GM12878 (cell line): ENCODE results near the gene AIG1. TPM values are rescaled to one million over a fixed set of nuclear protein-coding genes. Genes with fewer than 3 reads are reported as not detected.

ENCODE experiments used
- ATAC-seq: fragments of 200-7000 bp; cut with Tn5 transposase; 3 replicates; pipeline ENCODE4 v1.9.1; 2020; ENCODE audit warnings: mild to moderate bottlenecking, moderate library complexity
- BruUV-seq: library from RNA; stranded (reverse); fragments of 400-500 nt; replicated peaks from 2 replicates; lab custom pipeline; 2021; lab: Mats Ljungman, UMichigan
- CTCF ChIA-PET: fragments of 300-600 bp; sonication (Branson Sonifier 250); formaldehyde crosslinking; extraction: SDS; loops from one replicate; lab custom pipeline; 2021; ENCODE audit warnings: inconsistent platforms; lab: Yijun Ruan, JAX
- POLR2A ChIA-PET: fragments of 350-600 bp; formaldehyde crosslinking; extraction: SDS; loops from one replicate; lab custom pipeline; 2021; ENCODE audit warnings: inconsistent platforms; lab: Charles Lee
- RAD21 ChIA-PET: fragments of 300-600 bp; sonication (Branson Sonifier 250); formaldehyde crosslinking; loops from one replicate; lab custom pipeline; 2023; ENCODE audit warnings: antibody characterized with exemption; ENCODE audit not compliant: unreplicated experiment; lab: Charles Lee
- SMC1A ChIA-PET: fragments of 300-600 bp; sonication (Branson Sonifier 250); formaldehyde crosslinking; loops from one replicate; lab custom pipeline; 2023; ENCODE audit not compliant: unreplicated experiment, uncharacterized antibody; lab: Charles Lee
- DNase-seq: peaks from one replicate; pipeline ENCODE4 v3.0.0-alpha.2; 2011; ENCODE audit warnings: low read depth, low spot score
- FAIRE-seq: peaks from 3 replicates; lab custom pipeline; 2011; peaks lifted over from hg19 to GRCh38; lab: Jason Lieb, UNC
- H2AFZ ChIP-seq: 2 replicates; pipeline ENCODE4 v1.6.0; 2011; ENCODE audit warnings: low read depth, low read length, control low read depth; ENCODE audit not compliant: control insufficient read depth
- H3K27ac ChIP-seq: 2 replicates; pipeline ENCODE4 v1.5.1; 2011; ENCODE audit warnings: control low read depth; ENCODE audit not compliant: control insufficient read depth, insufficient read depth
- H3K27me3 ChIP-seq, 2 experiments: replicated peaks in 1 of 2; 2 replicates each; pipeline versions ENCODE4 v1.6.0 to v1.6.1; 2011; ENCODE audit warnings: low read length in 1 of 2; ENCODE audit not compliant: control insufficient read depth in 2 of 2, insufficient read depth in 2 of 2
- H3K36me3 ChIP-seq, 2 experiments: 2 replicates each; pipeline ENCODE4 v1.5.1; 2011; ENCODE audit warnings: low read length in 1 of 2; ENCODE audit not compliant: control insufficient read depth in 2 of 2, insufficient read depth in 2 of 2
- H3K4me1 ChIP-seq: 2 replicates; pipeline ENCODE4 v1.6.1; 2011; ENCODE audit warnings: mild to moderate bottlenecking, low read length, moderate library complexity, mixed read lengths; ENCODE audit not compliant: control insufficient read depth, insufficient read depth
- H3K4me2 ChIP-seq: 2 replicates; pipeline ENCODE4 v1.6.0; 2011; ENCODE audit warnings: control low read depth; ENCODE audit not compliant: control insufficient read depth, insufficient read depth
- H3K4me3 ChIP-seq: fragments of 200-600 bp; sonication (generic); 2 replicates; pipeline ENCODE4 v1.5.1; 2016
- H3K79me2 ChIP-seq: 2 replicates; pipeline ENCODE4 v1.6.0; 2011; ENCODE audit warnings: low read length; ENCODE audit not compliant: control insufficient read depth, insufficient read depth
- H3K9ac ChIP-seq: 2 replicates; pipeline ENCODE4 v1.8.0; 2011; ENCODE audit warnings: low read length, control low read depth, mixed read lengths; ENCODE audit not compliant: control insufficient read depth, insufficient read depth
- H3K9me3 ChIP-seq: replicated peaks from 3 replicates; pipeline ENCODE4 v1.5.1; 2011; ENCODE audit warnings: mild to moderate bottlenecking, low read length; ENCODE audit not compliant: control insufficient read depth, insufficient read depth
- H4K20me1 ChIP-seq: 2 replicates; pipeline ENCODE4 v1.6.0; 2011; ENCODE audit not compliant: control insufficient read depth, insufficient read depth
- BCL3 ChIP-seq: IDR thresholded peaks from 2 replicates; pipeline ENCODE4 v1.6.1; 2011; ENCODE audit warnings: borderline replicate concordance, low read depth, mild to moderate bottlenecking, moderate library complexity, low read length; ENCODE audit not compliant: insufficient read depth, poor library complexity, severe bottlenecking
- DPF2 ChIP-seq: fragments of 450-650 bp; IDR thresholded peaks from 2 replicates; pipeline ENCODE4 v1.6.1; 2017; ENCODE audit warnings: mild to moderate bottlenecking
- FOXK2 ChIP-seq: fragments of 450-650 bp; IDR thresholded peaks from 2 replicates; pipeline ENCODE4 v1.6.1; 2017; ENCODE audit warnings: mild to moderate bottlenecking, moderate library complexity
- JUND ChIP-seq: IDR thresholded peaks from 2 replicates; pipeline ENCODE4 v1.6.1; 2012; ENCODE audit warnings: low read depth, mild to moderate bottlenecking, low read length, improper control_type of control experiment, moderate library complexity
- MYC ChIP-seq: IDR thresholded peaks from 2 replicates; pipeline ENCODE4 v1.6.1; 2011; ENCODE audit warnings: mild to moderate bottlenecking, low read length, moderate library complexity, inconsistent platforms; ENCODE audit not compliant: insufficient read depth, insufficient replicate concordance, insufficient read length, severe bottlenecking
- SPI1 ChIP-seq: IDR thresholded peaks from 2 replicates; pipeline ENCODE4 v1.6.1; 2011; ENCODE audit warnings: low read depth, mild to moderate bottlenecking, low read length, moderate library complexity, borderline replicate concordance; ENCODE audit not compliant: insufficient read depth
- TCF3 ChIP-seq: IDR thresholded peaks from 2 replicates; pipeline ENCODE4 v1.6.1; 2012; ENCODE audit warnings: low read depth, mild to moderate bottlenecking, low read length, borderline replicate concordance; ENCODE audit not compliant: insufficient read depth
- ZBED1 ChIP-seq: IDR thresholded peaks from 2 replicates; pipeline ENCODE4 v1.6.1; 2016; ENCODE audit warnings: borderline replicate concordance
- ZSCAN29 ChIP-seq: fragments of 450-650 bp; IDR thresholded peaks from 2 replicates; pipeline ENCODE4 v1.6.1; 2017; ENCODE audit warnings: mild to moderate bottlenecking, moderate library complexity
- WGBS: methylation state at CpG from one replicate; pipeline ENCODE4 v1.1.6; 2016; ENCODE audit warnings: low lambda C conversion rate; ENCODE audit not compliant: insufficient replicate concordance, insufficient coverage; ENCODE audit errors: missing lambda C conversion rate; 5-methylcytosine and 5-hydroxymethylcytosine counted together
- in situ Hi-C: fragments of 300-500 bp; cut with MboI; formaldehyde crosslinking; loops from 9 replicates; pipeline ENCODE4 v1.14.3; 2018; ENCODE audit warnings: mixed read lengths
- intact Hi-C: fragments of 100-400 bp; cut with micrococcal nuclease; formaldehyde crosslinking; loops from one replicate; pipeline ENCODE4 v1.14.2; 2022; ENCODE audit not compliant: unreplicated experiment
- polyA plus RNA-seq, 11 experiments: library from polyadenylated mRNA; depleted of rRNA in 4 of 11; unstranded in 6 of 11; stranded (reverse) in 5 of 11; fragments of >200 nt; fragmentation: Nextera tagmentation in 4 of 11; fragmentation: Illumina TruSeq in 1 of 11; extraction: Ambion mirVana in 4 of 11; extraction: Trizol in 1 of 11; gene quantifications; 1 replicate in 1 of 11; 2 replicates in 10 of 11; pipeline versions ENCODE4 v1.2.1 to v1.2.3, GENCODE V29; 2011 to 2016; ENCODE audit warnings: inconsistent platforms in 2 of 11, missing spikeins in 2 of 11, low read depth in 1 of 11
- total RNA-seq, 4 experiments: library from RNA; depleted of rRNA in 3 of 4; stranded (reverse); fragments of >200 nt in 3 of 4; fragmentation: Illumina TruSeq in 1 of 4; extraction: Trizol in 1 of 4; gene quantifications; 2 replicates each; pipeline versions ENCODE4 v1.2.1 to v1.2.3, GENCODE V29; 2013 to 2021
- TF ChIP-seq, protein P1 (sequence below): fragments of 450-650 bp; formaldehyde crosslinking; IDR thresholded peaks from 2 replicates; pipeline ENCODE4 v1.5.0; 2022; ENCODE audit warnings: mild to moderate bottlenecking, missing genetic modification characterization

The AIG1 gene
- total and polyA plus RNA-seq, 10 of the 15 experiments (the other 5 are each of a cell fraction or from before 2014, with no cell fraction given) = 27.0 to 74.5 (median 36.4) TPM

DNA sequence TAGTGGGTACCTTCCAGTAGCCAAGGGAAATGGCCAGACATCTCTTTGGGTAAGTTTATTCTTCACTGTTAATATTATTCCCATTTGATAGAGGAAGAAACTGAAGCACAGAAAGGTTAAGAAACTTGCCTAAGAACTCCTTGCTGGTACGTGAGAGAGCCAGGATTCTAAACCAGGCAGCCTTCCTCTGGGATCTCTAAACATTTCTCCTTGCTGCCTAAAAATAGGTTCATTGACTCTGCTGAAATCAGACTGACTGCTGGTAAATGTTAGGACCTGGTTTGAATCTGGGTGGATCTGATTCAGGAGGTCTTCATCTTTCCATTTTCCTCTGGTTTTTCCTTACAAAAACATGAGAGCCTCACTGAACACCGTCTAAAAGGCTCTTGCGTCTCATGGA is 186.9 kb downstream of the AIG1 start:
- no peaks in the 10 kb centered on the region for H4K20me1 ChIP-seq
- no peak for TF ChIP-seq DPF2
- TF ChIP-seq, protein P1, sequence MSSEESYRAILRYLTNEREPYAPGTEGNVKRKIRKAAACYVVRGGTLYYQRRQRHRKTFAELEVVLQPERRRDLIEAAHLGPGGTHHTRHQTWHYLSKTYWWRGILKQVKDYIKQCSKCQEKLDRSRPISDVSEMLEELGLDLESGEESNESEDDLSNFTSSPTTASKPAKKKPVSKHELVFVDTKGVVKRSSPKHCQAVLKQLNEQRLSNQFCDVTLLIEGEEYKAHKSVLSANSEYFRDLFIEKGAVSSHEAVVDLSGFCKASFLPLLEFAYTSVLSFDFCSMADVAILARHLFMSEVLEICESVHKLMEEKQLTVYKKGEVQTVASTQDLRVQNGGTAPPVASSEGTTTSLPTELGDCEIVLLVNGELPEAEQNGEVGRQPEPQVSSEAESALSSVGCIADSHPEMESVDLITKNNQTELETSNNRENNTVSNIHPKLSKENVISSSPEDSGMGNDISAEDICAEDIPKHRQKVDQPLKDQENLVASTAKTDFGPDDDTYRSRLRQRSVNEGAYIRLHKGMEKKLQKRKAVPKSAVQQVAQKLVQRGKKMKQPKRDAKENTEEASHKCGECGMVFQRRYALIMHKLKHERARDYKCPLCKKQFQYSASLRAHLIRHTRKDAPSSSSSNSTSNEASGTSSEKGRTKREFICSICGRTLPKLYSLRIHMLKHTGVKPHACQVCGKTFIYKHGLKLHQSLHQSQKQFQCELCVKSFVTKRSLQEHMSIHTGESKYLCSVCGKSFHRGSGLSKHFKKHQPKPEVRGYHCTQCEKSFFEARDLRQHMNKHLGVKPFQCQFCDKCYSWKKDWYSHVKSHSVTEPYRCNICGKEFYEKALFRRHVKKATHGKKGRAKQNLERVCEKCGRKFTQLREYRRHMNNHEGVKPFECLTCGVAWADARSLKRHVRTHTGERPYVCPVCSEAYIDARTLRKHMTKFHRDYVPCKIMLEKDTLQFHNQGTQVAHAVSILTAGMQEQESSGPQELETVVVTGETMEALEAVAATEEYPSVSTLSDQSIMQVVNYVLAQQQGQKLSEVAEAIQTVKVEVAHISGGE = no peak
- no peak for TF ChIP-seq ZSCAN29
- no peak for TF ChIP-seq SPI1
- no peak for TF ChIP-seq ZBED1
- no peak for TF ChIP-seq JUND
- no peak for TF ChIP-seq FOXK2
- no peak for TF ChIP-seq MYC
- no peak for TF ChIP-seq TCF3
- no peak for TF ChIP-seq BCL3
- TF ChIP-seq, all 136 proteins: peak for 0
- RAD21 ChIA-PET = no interaction called here
- WGBS = 90% methylated on average over 3 of the region's 3 CpGs
- DNase-seq (no peak), ATAC-seq (no peak), FAIRE-seq (no peak)
- intact Hi-C loops (no loop called here), in situ Hi-C loops (no loop called here)
- no peaks in the 10 kb centered on the region for H3K36me3 ChIP-seq
- no peak overlapping the region for H3K27ac ChIP-seq
- CTCF ChIA-PET = no interaction called here
- no peak overlapping the region for H2AFZ ChIP-seq
- POLR2A ChIA-PET = no interaction called here
- H3K4me3 ChIP-seq = no peak overlapping the region
- H3K4me1 ChIP-seq = no peaks in the 10 kb centered on the region
- no TSS peak for BruUV-seq
- H3K79me2 ChIP-seq = no peaks in the 10 kb centered on the region
- SMC1A ChIA-PET = no interaction called here
- H3K27me3 ChIP-seq = no peaks in the 10 kb centered on the region
- H3K4me2 ChIP-seq = no peak overlapping the region
- H3K9me3 ChIP-seq = no peaks in the 10 kb centered on the region
- H3K9ac ChIP-seq = no peak overlapping the region
